Body of pancreas (tissue), 4 donors: Measurements from ENCODE around the gene CACNA2D3. TPM values are rescaled to one million over a fixed set of nuclear protein-coding genes. Genes with fewer than 3 reads are reported as not detected.

Source experiments
- ATAC-seq: fragments of 150-250 bp; one replicate; pipeline ENCODE4 v1.9.1; 2016
- DNase-seq, 4 donors: peaks; one replicate each; pipeline ENCODE4 v3.0.0-alpha.2; 2019
- H3K27ac ChIP-seq, 4 donors: fragments of 200-600 bp; sonication (generic); 1 replicate in 3 of 4; 2 replicates in 1 of 4; pipeline versions ENCODE4 v1.5.1 to v1.6.1; 2016 to 2019; ENCODE audit warnings: mild to moderate bottlenecking in 1 of 4, mixed read lengths in 1 of 4, moderate library complexity in 1 of 4
- H3K27me3 ChIP-seq, 2 donors: fragments of 200-600 bp; sonication (generic); one replicate each; pipeline ENCODE4 v1.6.0; 2016; ENCODE audit warnings: mild to moderate bottlenecking in 1 of 2
- H3K36me3 ChIP-seq, 2 donors: fragments of 200-600 bp; sonication (generic); replicated peaks in 1 of 2; 2 replicates each; pipeline ENCODE4 v1.5.1; 2016; ENCODE audit warnings: low read depth in 2 of 2; ENCODE audit not compliant: insufficient read depth in 1 of 2
- H3K4me1 ChIP-seq: fragments of 200-600 bp; sonication (generic); one replicate; pipeline ENCODE4 v1.6.0; 2016
- H3K4me3 ChIP-seq, 2 donors: fragments of 200-600 bp; sonication (generic); 1 replicate in 1 of 2; 2 replicates in 1 of 2; pipeline ENCODE4 v1.5.1; 2016 to 2019
- H3K9me3 ChIP-seq, 3 donors: fragments of 200-600 bp; sonication (generic); 1 replicate in 2 of 3; 2 replicates in 1 of 3; pipeline ENCODE4 v1.5.1; 2016
- POLR2A ChIP-seq, 3 donors: fragments of 450-650 bp; IDR thresholded peaks; one replicate each; pipeline ENCODE4 v1.6.1; 2016; ENCODE audit warnings: antibody characterized with exemption in 3 of 3, mild to moderate bottlenecking in 2 of 3
- WGBS, 2 donors: methylation state at CpG; one replicate each; pipeline ENCODE4 v1.1.5; 2017; 5-methylcytosine and 5-hydroxymethylcytosine counted together
- intact Hi-C: fragments of 100-400 bp; cut with DNase I; formaldehyde crosslinking; loops from one replicate; pipeline ENCODE4 v1.15.1; 2023
- total RNA-seq, 2 donors: library from RNA; depleted of rRNA; stranded (reverse); fragments of >200 nt; gene quantifications; one replicate each; pipeline ENCODE4 v1.1.0, GENCODE V29; 2016
- TF ChIP-seq, protein P1 (sequence below), 7 experiments: fragments of 450-650 bp in 4 of 7; fragments of 200-600 bp in 3 of 7; sonication (generic) in 3 of 7; IDR thresholded peaks; one replicate each; pipeline ENCODE4 v1.5.1; 2016 to 2019; ENCODE audit warnings: antibody characterized with exemption in 7 of 7

CACNA2D3 gene
- total RNA-seq, 2 donors from 2014 or later = not detected

- Histone ChIP-seq H3K4me3 (no peak overlapping the region), H3K4me1 (no peaks in the 10 kb centered on the region), H3K27me3 (no peaks in the 10 kb centered on the region), H3K27ac (no peak overlapping the region), H3K9me3 (no peaks in the 10 kb centered on the region), H3K36me3 (no peaks in the 10 kb centered on the region)
- DNase-seq = no peak
- no peak for TF ChIP-seq POLR2A (IDR thresholded peaks at IDR 0.05)
- TF ChIP-seq, protein P1, sequence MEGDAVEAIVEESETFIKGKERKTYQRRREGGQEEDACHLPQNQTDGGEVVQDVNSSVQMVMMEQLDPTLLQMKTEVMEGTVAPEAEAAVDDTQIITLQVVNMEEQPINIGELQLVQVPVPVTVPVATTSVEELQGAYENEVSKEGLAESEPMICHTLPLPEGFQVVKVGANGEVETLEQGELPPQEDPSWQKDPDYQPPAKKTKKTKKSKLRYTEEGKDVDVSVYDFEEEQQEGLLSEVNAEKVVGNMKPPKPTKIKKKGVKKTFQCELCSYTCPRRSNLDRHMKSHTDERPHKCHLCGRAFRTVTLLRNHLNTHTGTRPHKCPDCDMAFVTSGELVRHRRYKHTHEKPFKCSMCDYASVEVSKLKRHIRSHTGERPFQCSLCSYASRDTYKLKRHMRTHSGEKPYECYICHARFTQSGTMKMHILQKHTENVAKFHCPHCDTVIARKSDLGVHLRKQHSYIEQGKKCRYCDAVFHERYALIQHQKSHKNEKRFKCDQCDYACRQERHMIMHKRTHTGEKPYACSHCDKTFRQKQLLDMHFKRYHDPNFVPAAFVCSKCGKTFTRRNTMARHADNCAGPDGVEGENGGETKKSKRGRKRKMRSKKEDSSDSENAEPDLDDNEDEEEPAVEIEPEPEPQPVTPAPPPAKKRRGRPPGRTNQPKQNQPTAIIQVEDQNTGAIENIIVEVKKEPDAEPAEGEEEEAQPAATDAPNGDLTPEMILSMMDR (IDR thresholded peaks at IDR 0.05) = no peak
- 81 to 85% methylated on average over 10 of the region's 10 CpGs for WGBS, 2 donors
- intact Hi-C loops = no loop called here
- ATAC-seq = no peak
Measured at GRCh38 chr3:54171951-54172350, 49.6 kb downstream of the CACNA2D3 start.

- no peaks in the 10 kb centered on the region for H3K4me1 ChIP-seq
- intact Hi-C loops = no loop called here
- ATAC-seq (no peak), DNase-seq (no peak)
- no peaks in the 10 kb centered on the region for H3K36me3 ChIP-seq
- 42 to 55% methylated on average over 3 of the region's 3 CpGs for WGBS, 2 donors
- H3K27me3 ChIP-seq = no peaks in the 10 kb centered on the region
- no peak overlapping the region for H3K27ac ChIP-seq
- TF ChIP-seq, protein P1 (IDR thresholded peaks at IDR 0.05) = no peak
- no peak for TF ChIP-seq POLR2A (IDR thresholded peaks at IDR 0.05)
- H3K4me3 ChIP-seq = no peak overlapping the region
- no peaks in the 10 kb centered on the region for H3K9me3 ChIP-seq
Measured at GRCh38 chr3:54173371-54173770, 51.0 kb downstream of the CACNA2D3 start.

GRCh38 chr3:54176106-54176505, 53.8 kb downstream of the CACNA2D3 start:
- DNase-seq (no peak), ATAC-seq (no peak)
- no peak for TF ChIP-seq POLR2A (IDR thresholded peaks at IDR 0.05)
- TF ChIP-seq, protein P1 (IDR thresholded peaks at IDR 0.05) = no peak
- H3K4me1 ChIP-seq = no peaks in the 10 kb centered on the region
- H3K4me3 ChIP-seq = no peak overlapping the region
- H3K27ac ChIP-seq = no peak overlapping the region
- intact Hi-C loops = no loop called here
- H3K9me3 ChIP-seq = no peaks in the 10 kb centered on the region
- no peaks in the 10 kb centered on the region for H3K27me3 ChIP-seq
- 19 to 29% methylated on average over 3 of the region's 3 CpGs for WGBS, 2 donors
- H3K36me3 ChIP-seq = no peaks in the 10 kb centered on the region

- no peak for ATAC-seq
- TF ChIP-seq, protein P1 (IDR thresholded peaks at IDR 0.05) = no peak
- TF ChIP-seq POLR2A (IDR thresholded peaks at IDR 0.05) = no peak
- no peak for DNase-seq
- Histone ChIP-seq H3K4me3 (no peak overlapping the region), H3K36me3 (no peaks in the 10 kb centered on the region), H3K27me3 (no peaks in the 10 kb centered on the region), H3K27ac (no peak overlapping the region), H3K9me3 (no peaks in the 10 kb centered on the region), H3K4me1 (no peaks in the 10 kb centered on the region)
- intact Hi-C loops = no loop called here
- WGBS, 2 donors = 53 to 62% methylated on average over 3 of the region's 3 CpGs
Measured at GRCh38 chr3:54177816-54178215, 55.5 kb downstream of the CACNA2D3 start.

DNA sequence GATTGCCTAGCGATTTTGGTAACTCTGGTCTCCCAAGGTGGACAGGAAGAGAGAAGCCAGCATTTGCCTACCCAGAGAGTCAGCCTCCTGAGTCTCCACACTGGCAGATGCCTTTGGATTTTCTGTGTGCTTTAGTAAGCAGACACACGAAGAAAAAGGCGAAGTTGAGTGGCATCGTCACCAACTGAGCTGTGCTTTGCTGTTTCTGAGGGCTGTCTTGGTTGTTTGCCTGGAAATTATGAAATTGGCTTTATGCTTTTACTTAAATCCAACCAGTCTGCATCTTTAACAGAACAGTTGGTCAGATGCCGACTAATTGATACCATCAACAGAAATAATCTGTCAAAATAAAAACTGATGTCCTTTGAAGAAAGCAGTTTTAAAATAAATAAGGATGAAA, 56.0 kb downstream of the CACNA2D3 start:
- H3K9me3 ChIP-seq = no peaks in the 10 kb centered on the region
- TF ChIP-seq, protein P1 (IDR thresholded peaks at IDR 0.05) = no peak
- no peak for TF ChIP-seq POLR2A (IDR thresholded peaks at IDR 0.05)
- no peaks in the 10 kb centered on the region for H3K27me3 ChIP-seq
- no peaks in the 10 kb centered on the region for H3K4me1 ChIP-seq
- no peak overlapping the region for H3K27ac ChIP-seq
- H3K4me3 ChIP-seq = no peak overlapping the region
- intact Hi-C loops = no loop called here
- DNase-seq = no peak
- 72 to 75% methylated on average over 5 of the region's 5 CpGs for WGBS, 2 donors
- no peaks in the 10 kb centered on the region for H3K36me3 ChIP-seq
- no peak for ATAC-seq
